H1 (cell line): ENCODE results near the gene COPG1. TPM values are rescaled to one million over a fixed set of nuclear protein-coding genes. Genes with fewer than 3 reads are reported as not detected.
A peak's percentile ranks its signal among the peaks of the same experiment; 100 is the strongest.

Experiments
- CTCF ChIA-PET: fragments of 300-600 bp; sonication (Branson Sonifier 250); formaldehyde crosslinking; loops from one replicate; lab custom pipeline; 2021; ENCODE audit not compliant: partially characterized antibody; lab: Charles Lee
- POLR2A ChIA-PET: fragments of 300-600 bp; sonication (Branson Sonifier 250); formaldehyde crosslinking; loops from one replicate; lab custom pipeline; 2021; ENCODE audit warnings: inconsistent platforms; ENCODE audit not compliant: partially characterized antibody; lab: Charles Lee
- DNase-seq, 2 experiments: peaks; one replicate each; pipeline versions ENCODE4 v3.0.0 to v3.0.0-alpha.2; 2010 to 2022; ENCODE audit warnings: low spot score in 2 of 2, low read depth in 1 of 2, mixed read lengths in 1 of 2
- FAIRE-seq: peaks from 2 replicates; lab custom pipeline; 2011; peaks lifted over from hg19 to GRCh38; lab: Jason Lieb, UNC
- H2AFZ ChIP-seq: 2 replicates; pipeline ENCODE4 v1.8.1; 2012; ENCODE audit warnings: low read length, inconsistent platforms
- H2AK5ac ChIP-seq: 2 replicates; pipeline ENCODE4 v1.6.1; 2013; ENCODE audit warnings: low read depth, low read length
- H2BK120ac ChIP-seq: replicated peaks from 2 replicates; pipeline ENCODE3; 2013; ENCODE audit warnings: low read depth, low read length, inconsistent platforms
- H2BK12ac ChIP-seq: 2 replicates; pipeline ENCODE4 v1.6.1; 2013; ENCODE audit warnings: low read depth, low read length
- H2BK15ac ChIP-seq: 2 replicates; pipeline ENCODE4 v1.6.1; 2013; ENCODE audit warnings: low read length
- H2BK20ac ChIP-seq: 2 replicates; pipeline ENCODE4 v1.6.1; 2013; ENCODE audit warnings: low read length
- H2BK5ac ChIP-seq: 2 replicates; pipeline ENCODE4 v1.6.1; 2013; ENCODE audit warnings: low read depth, low read length
- H3K14ac ChIP-seq: 2 replicates; pipeline ENCODE4 v1.6.1; 2013; ENCODE audit warnings: inconsistent platforms; ENCODE audit not compliant: insufficient read length
- H3K18ac ChIP-seq: 2 replicates; pipeline ENCODE4 v1.6.1; 2013; ENCODE audit warnings: low read length; ENCODE audit errors: extremely low read depth
- H3K23ac ChIP-seq: 2 replicates; pipeline ENCODE4 v1.6.1; 2013; ENCODE audit warnings: inconsistent platforms; ENCODE audit not compliant: insufficient read length
- H3K23me2 ChIP-seq: 2 replicates; pipeline ENCODE4 v1.6.1; 2013; ENCODE audit warnings: low read depth, low read length
- H3K27ac ChIP-seq: 2 replicates; pipeline ENCODE4 v1.6.1; 2011; ENCODE audit warnings: low read depth, low read length, inconsistent platforms
- H3K27me3 ChIP-seq, 4 experiments: replicated peaks in 1 of 4; 1 replicate in 1 of 4; 2 replicates in 3 of 4; pipeline versions ENCODE4 v1.6.1 to v1.8.1; 2011 to 2013; ENCODE audit warnings: low read length in 3 of 4, mild to moderate bottlenecking in 3 of 4, inconsistent platforms in 2 of 4, mixed read lengths in 2 of 4, moderate library complexity in 1 of 4; ENCODE audit not compliant: control insufficient read depth in 3 of 4, insufficient read depth in 3 of 4; ENCODE audit errors: extremely low read depth in 1 of 4
- H3K36me3 ChIP-seq, 4 experiments: 2 replicates each; pipeline versions ENCODE4 v1.6.1 to v1.8.1; 2011 to 2013; ENCODE audit warnings: mild to moderate bottlenecking in 4 of 4, low read length in 3 of 4, moderate library complexity in 2 of 4, control low read depth in 1 of 4, inconsistent platforms in 1 of 4; ENCODE audit not compliant: insufficient read depth in 4 of 4, control insufficient read depth in 2 of 4
- H3K4ac ChIP-seq: replicated peaks from 2 replicates; pipeline ENCODE3; 2013; ENCODE audit warnings: low read length, low read depth, mixed read lengths, inconsistent platforms; ENCODE audit not compliant: insufficient read length
- H3K4me1 ChIP-seq, 4 experiments: replicated peaks in 1 of 4; 1 replicate in 1 of 4; 2 replicates in 3 of 4; pipeline versions ENCODE4 v1.6.1 to v1.8.1; 2011 to 2013; ENCODE audit warnings: low read length in 3 of 4, inconsistent platforms in 2 of 4, mixed read lengths in 1 of 4; ENCODE audit not compliant: insufficient read depth in 4 of 4, control insufficient read depth in 3 of 4
- H3K4me2 ChIP-seq, 2 experiments: 2 replicates each; pipeline versions ENCODE4 v1.6.1 to v1.8.1; 2011 to 2013; ENCODE audit warnings: low read depth in 2 of 2, low read length in 2 of 2, control low read depth in 1 of 2, inconsistent platforms in 1 of 2, mild to moderate bottlenecking in 1 of 2; ENCODE audit not compliant: insufficient read depth in 1 of 2
- H3K4me3 ChIP-seq, 4 experiments: fragments of 200-600, 300-600 bp in 1 of 4; sonication (generic), shearing (Covaris generic), sonication (Bioruptor Twin) in 1 of 4; 2 replicates each; pipeline versions ENCODE4 v1.5.1 to v1.8.1; 2011 to 2016; ENCODE audit warnings: low read length in 4 of 4, low read depth in 3 of 4, control low read depth in 2 of 4, inconsistent platforms in 2 of 4, mild to moderate bottlenecking in 2 of 4, mixed read lengths in 1 of 4, moderate library complexity in 1 of 4; ENCODE audit not compliant: insufficient read depth in 2 of 4; ENCODE audit errors: extremely low read depth in 1 of 4
- H3K56ac ChIP-seq: replicated peaks from 2 replicates; pipeline ENCODE3; 2013; ENCODE audit warnings: low read depth, mild to moderate bottlenecking, mixed read lengths, low read length, inconsistent platforms; ENCODE audit not compliant: insufficient read length
- H3K79me1 ChIP-seq: 2 replicates; pipeline ENCODE4 v1.6.1; 2013; ENCODE audit warnings: low read depth, low read length, control low read depth
- H3K79me2 ChIP-seq, 2 experiments: 2 replicates each; pipeline versions ENCODE4 v1.6.1 to v1.8.1; 2012 to 2013; ENCODE audit warnings: low read length in 2 of 2, mild to moderate bottlenecking in 2 of 2, inconsistent platforms in 1 of 2; ENCODE audit not compliant: insufficient read depth in 2 of 2, control insufficient read depth in 1 of 2
- H3K9ac ChIP-seq, 4 experiments: replicated peaks in 1 of 4; 1 replicate in 1 of 4; 2 replicates in 3 of 4; pipeline versions ENCODE4 v1.6.1 to v1.8.1; 2011 to 2013; ENCODE audit warnings: low read depth in 3 of 4, low read length in 3 of 4, control low read depth in 2 of 4, mild to moderate bottlenecking in 2 of 4, moderate library complexity in 2 of 4, inconsistent platforms in 1 of 4; ENCODE audit errors: extremely low read depth in 1 of 4
- H3K9me3 ChIP-seq, 2 experiments: 2 replicates each; pipeline versions ENCODE4 v1.6.1 to v1.8.1; 2012 to 2013; ENCODE audit warnings: mild to moderate bottlenecking in 2 of 2, moderate library complexity in 2 of 2, control low read depth in 1 of 2, inconsistent platforms in 1 of 2, low read depth in 1 of 2, low read length in 1 of 2, mixed read lengths in 1 of 2; ENCODE audit not compliant: insufficient read depth in 2 of 2
- H4K20me1 ChIP-seq, 2 experiments: replicated peaks in 1 of 2; 2 replicates each; pipeline versions ENCODE3 to v1.8.1; 2011 to 2013; ENCODE audit warnings: inconsistent platforms in 2 of 2, low read length in 2 of 2, mild to moderate bottlenecking in 1 of 2; ENCODE audit not compliant: insufficient read depth in 2 of 2, control insufficient read depth in 1 of 2
- H4K5ac ChIP-seq: 2 replicates; pipeline ENCODE4 v1.6.1; 2013; ENCODE audit warnings: low read length, low read depth, mixed read lengths, inconsistent platforms; ENCODE audit not compliant: insufficient read length
- H4K8ac ChIP-seq: 2 replicates; pipeline ENCODE4 v1.8.0; 2013; ENCODE audit warnings: mild to moderate bottlenecking, moderate library complexity, low read length, inconsistent platforms; ENCODE audit not compliant: insufficient read depth; ENCODE audit errors: extremely low read depth
- H4K91ac ChIP-seq: replicated peaks from 2 replicates; pipeline ENCODE3; 2013; ENCODE audit warnings: low read length, mixed read lengths, inconsistent platforms; ENCODE audit not compliant: insufficient read length
- FOSL1 ChIP-seq: IDR thresholded peaks from 2 replicates; pipeline ENCODE4 v1.6.1; 2011; ENCODE audit warnings: mild to moderate bottlenecking, low read depth, low read length, moderate library complexity; ENCODE audit not compliant: insufficient read depth
- GTF2F1 ChIP-seq: IDR thresholded peaks from 2 replicates; pipeline ENCODE4 v1.6.1; 2012; ENCODE audit warnings: low read depth, low read length, improper control_type of control experiment, borderline replicate concordance
- NANOG ChIP-seq: IDR thresholded peaks from 2 replicates; pipeline ENCODE4 v1.6.1; 2011; ENCODE audit warnings: low read length, low read depth, mild to moderate bottlenecking, inconsistent platforms; ENCODE audit not compliant: insufficient read depth, poor library complexity, severe bottlenecking
- RAD21 ChIP-seq, 2 experiments: IDR thresholded peaks in 1 of 2; conservative IDR thresholded peaks in 1 of 2; 2 replicates each; pipeline ENCODE4 v1.6.1; 2011; ENCODE audit warnings: low read depth in 2 of 2, low read length in 2 of 2, improper control_type of control experiment in 1 of 2, inconsistent platforms in 1 of 2, mild to moderate bottlenecking in 1 of 2, moderate library complexity in 1 of 2
- TEAD4 ChIP-seq: IDR thresholded peaks from 2 replicates; pipeline ENCODE4 v1.6.1; 2012; ENCODE audit warnings: low read depth, low read length, inconsistent platforms, mixed read lengths
- WGBS, 2 experiments: shearing (Covaris generic) in 1 of 2; methylation state at CpG; one replicate each; pipeline versions ENCODE4 v1.1.6 to v1.1.7; 2013 to 2015; ENCODE audit warnings: low lambda C conversion rate in 2 of 2, mixed read lengths in 2 of 2, inconsistent platforms in 1 of 2, low coverage in 1 of 2, missing lambda C conversion rate in 1 of 2; ENCODE audit not compliant: insufficient replicate concordance in 2 of 2, insufficient coverage in 1 of 2, insufficient read length in 1 of 2; ENCODE audit errors: extremely low coverage in 1 of 2, missing lambda C conversion rate in 1 of 2; 5-methylcytosine and 5-hydroxymethylcytosine counted together
- polyA plus RNA-seq, 7 experiments: library from polyadenylated mRNA; depleted of rRNA in 3 of 7; stranded (reverse) in 5 of 7; unstranded in 2 of 7; fragments of >200 nt in 5 of 7; fragments of 200-250 nt in 2 of 7; gene quantifications; 1 replicate in 5 of 7; 2 replicates in 1 of 7; 4 replicates in 1 of 7; pipeline versions ENCODE4 v1.2.1 to v1.2.3, GENCODE V29; 2011 to 2013; ENCODE audit warnings: missing spikeins in 2 of 7, mixed read lengths in 2 of 7
- total RNA-seq: library from RNA; stranded (reverse); fragmentation: NEBNext Ultra II Directional; extraction: Animal tissue kit (Norgen Biotek cat#: 25700); gene quantifications from 2 replicates; pipeline ENCODE4 v1.2.1, GENCODE V29; 2021
- TF ChIP-seq, protein P1 (sequence below): IDR thresholded peaks from 2 replicates; pipeline ENCODE4 v1.6.1; 2011; ENCODE audit warnings: low read depth, mild to moderate bottlenecking, low read length; ENCODE audit not compliant: insufficient read depth
- TF ChIP-seq, protein P2 (sequence below), 3 experiments: IDR thresholded peaks; 1 replicate in 2 of 3; 2 replicates in 1 of 3; pipeline versions ENCODE4 v1.5.1 to v1.6.1; 2011; ENCODE audit warnings: low read length in 3 of 3, mild to moderate bottlenecking in 3 of 3, inconsistent platforms in 2 of 3, low read depth in 1 of 3, moderate library complexity in 1 of 3; ENCODE audit not compliant: insufficient read depth in 1 of 3; ENCODE audit errors: control extremely low read depth in 1 of 3
- TF ChIP-seq, protein P3 (sequence below): IDR thresholded peaks from 2 replicates; pipeline ENCODE4 v1.6.1; 2012; ENCODE audit warnings: low read length, inconsistent platforms

The COPG1 gene
- total and polyA plus RNA-seq, 2 of the 8 experiments (the other 6 are each of a cell fraction or from before 2014, with no cell fraction given) = 52.7 to 106 TPM

DNA sequence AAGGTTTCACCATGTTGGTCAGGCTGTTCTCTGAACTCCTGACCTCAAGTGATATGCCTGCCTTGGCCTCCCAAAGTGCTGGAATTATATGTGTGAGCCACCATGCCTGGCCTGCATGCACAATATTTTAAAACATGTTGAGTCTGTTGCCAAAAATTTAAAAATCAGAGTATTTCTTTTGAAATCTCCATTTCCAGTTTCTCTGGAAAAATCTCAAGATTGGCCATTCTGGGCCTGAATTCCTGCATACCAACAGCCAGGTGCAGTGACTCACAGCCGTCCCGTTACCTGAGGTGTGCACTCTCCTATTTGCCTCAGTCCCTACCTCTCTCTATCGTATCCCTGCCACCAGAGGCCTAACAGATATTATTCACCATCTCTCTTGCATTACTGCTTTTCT, 15.0 kb upstream of the COPG1 start:
- no peak overlapping the region for H3K9ac ChIP-seq
- H3K4me1 ChIP-seq = no peaks in the 10 kb centered on the region
- no peak overlapping the region for H3K18ac ChIP-seq
- H3K4ac ChIP-seq = no peak overlapping the region
- DNase-seq = no peak
- H3K36me3 ChIP-seq = no peaks in the 10 kb centered on the region
- H2AK5ac ChIP-seq = no peak overlapping the region
- peak overlapping the region; percentile 53; the same call in 1 of the 2 replicates for H2BK15ac ChIP-seq
- no peaks in the 10 kb centered on the region; a peak in 1 of 7 replicates for H3K27me3 ChIP-seq
- H3K23me2 ChIP-seq = no peaks in the 10 kb centered on the region
- no peaks in the 10 kb centered on the region for H3K79me1 ChIP-seq
- H4K5ac ChIP-seq = no peak overlapping the region
- no peak overlapping the region for H3K27ac ChIP-seq
- H2BK20ac ChIP-seq = no peak overlapping the region
- no peak overlapping the region for H4K91ac ChIP-seq
- no peak overlapping the region for H4K8ac ChIP-seq
- FAIRE-seq = no peak
- H3K23ac ChIP-seq = no peak overlapping the region
- H2BK120ac ChIP-seq = no peak overlapping the region
- ChIA-PET POLR2A (interaction anchor here (2.3 kb wide), 1 partner anchor 51 kb away, joined by 6 read pairs; the partner anchor contains the start of gene CNBP), CTCF (interaction anchor here (1.5 to 1.8 kb wide), 2 partner anchors 67 to 264 kb away, joined by 3 to 6 read pairs; no protein-coding TSS in a partner anchor)
- H3K79me2 ChIP-seq = no peaks in the 10 kb centered on the region
- H4K20me1 ChIP-seq = no peaks in the 10 kb centered on the region
- no peaks in the 10 kb centered on the region for H3K9me3 ChIP-seq
- H2AFZ ChIP-seq = no peak overlapping the region
- no peak overlapping the region for H3K4me3 ChIP-seq
- H3K56ac ChIP-seq = no peak overlapping the region
- H2BK5ac ChIP-seq = no peak overlapping the region
- H3K14ac ChIP-seq = no peak overlapping the region
- no peak overlapping the region for H3K4me2 ChIP-seq
- 85% methylated on average over 3 of the region's 3 CpGs; no CpG with 5 or more reads in 1 of the 2 experiments for WGBS, 2 experiments
- H2BK12ac ChIP-seq = no peak overlapping the region
- no peak for TF ChIP-seq GTF2F1
- TF ChIP-seq, protein P1, sequence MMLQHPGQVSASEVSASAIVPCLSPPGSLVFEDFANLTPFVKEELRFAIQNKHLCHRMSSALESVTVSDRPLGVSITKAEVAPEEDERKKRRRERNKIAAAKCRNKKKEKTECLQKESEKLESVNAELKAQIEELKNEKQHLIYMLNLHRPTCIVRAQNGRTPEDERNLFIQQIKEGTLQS = no peak
- no peak for TF ChIP-seq RAD21 (IDR thresholded peaks at IDR 0.05 in 1 of 2, conservative IDR thresholded peaks at IDR 0.05 in 1 of 2; ENCODE audit: low read depth in 2 of 2, low read length in 2 of 2)
- no peak for TF ChIP-seq NANOG
- TF ChIP-seq, protein P2, sequence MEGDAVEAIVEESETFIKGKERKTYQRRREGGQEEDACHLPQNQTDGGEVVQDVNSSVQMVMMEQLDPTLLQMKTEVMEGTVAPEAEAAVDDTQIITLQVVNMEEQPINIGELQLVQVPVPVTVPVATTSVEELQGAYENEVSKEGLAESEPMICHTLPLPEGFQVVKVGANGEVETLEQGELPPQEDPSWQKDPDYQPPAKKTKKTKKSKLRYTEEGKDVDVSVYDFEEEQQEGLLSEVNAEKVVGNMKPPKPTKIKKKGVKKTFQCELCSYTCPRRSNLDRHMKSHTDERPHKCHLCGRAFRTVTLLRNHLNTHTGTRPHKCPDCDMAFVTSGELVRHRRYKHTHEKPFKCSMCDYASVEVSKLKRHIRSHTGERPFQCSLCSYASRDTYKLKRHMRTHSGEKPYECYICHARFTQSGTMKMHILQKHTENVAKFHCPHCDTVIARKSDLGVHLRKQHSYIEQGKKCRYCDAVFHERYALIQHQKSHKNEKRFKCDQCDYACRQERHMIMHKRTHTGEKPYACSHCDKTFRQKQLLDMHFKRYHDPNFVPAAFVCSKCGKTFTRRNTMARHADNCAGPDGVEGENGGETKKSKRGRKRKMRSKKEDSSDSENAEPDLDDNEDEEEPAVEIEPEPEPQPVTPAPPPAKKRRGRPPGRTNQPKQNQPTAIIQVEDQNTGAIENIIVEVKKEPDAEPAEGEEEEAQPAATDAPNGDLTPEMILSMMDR (IDR thresholded peaks at IDR 0.05; ENCODE audit: control extremely low read depth in 1 of 3, insufficient read depth in 1 of 3, low read depth in 1 of 3, low read length in 3 of 3) = no peak
- no peak for TF ChIP-seq FOSL1
- no peak for TF ChIP-seq TEAD4
- TF ChIP-seq, protein P3, sequence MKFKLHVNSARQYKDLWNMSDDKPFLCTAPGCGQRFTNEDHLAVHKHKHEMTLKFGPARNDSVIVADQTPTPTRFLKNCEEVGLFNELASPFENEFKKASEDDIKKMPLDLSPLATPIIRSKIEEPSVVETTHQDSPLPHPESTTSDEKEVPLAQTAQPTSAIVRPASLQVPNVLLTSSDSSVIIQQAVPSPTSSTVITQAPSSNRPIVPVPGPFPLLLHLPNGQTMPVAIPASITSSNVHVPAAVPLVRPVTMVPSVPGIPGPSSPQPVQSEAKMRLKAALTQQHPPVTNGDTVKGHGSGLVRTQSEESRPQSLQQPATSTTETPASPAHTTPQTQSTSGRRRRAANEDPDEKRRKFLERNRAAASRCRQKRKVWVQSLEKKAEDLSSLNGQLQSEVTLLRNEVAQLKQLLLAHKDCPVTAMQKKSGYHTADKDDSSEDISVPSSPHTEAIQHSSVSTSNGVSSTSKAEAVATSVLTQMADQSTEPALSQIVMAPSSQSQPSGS = no peak
